Measurements from ENCODE around the gene NDUFS6. TPM values are rescaled to one million over a fixed set of nuclear protein-coding genes. Genes with fewer than 3 reads are reported as not detected.

NDUFS6 gene
- total RNA-seq, 3 donors from 2014 or later = 38.7 to 43.5 (median 39.3) TPM

- Histone ChIP-seq H3K4me3 (no peak overlapping the region), H3K4me1 (ENCODE audit: low read depth) (no peaks in the 10 kb centered on the region), H3K9me3 (no peaks in the 10 kb centered on the region), H3K36me3 (ENCODE audit: low read depth) (no peaks in the 10 kb centered on the region)
- TF ChIP-seq CTCF (IDR thresholded peaks at IDR 0.05) = no peak
- ATAC-seq (no peak), DNase-seq (no peak)
- intact Hi-C loops (cut with DNase I, micrococcal nuclease) = no loop called here
Measured at GRCh38 chr5:1767524-1768282, 33.5 kb upstream of the NDUFS6 start.

- intact Hi-C loops (cut with DNase I, micrococcal nuclease) = no loop called here
- H3K36me3 ChIP-seq (ENCODE audit: low read depth) = no peaks in the 10 kb centered on the region
- H3K9me3 ChIP-seq = no peaks in the 10 kb centered on the region
- no peak for TF ChIP-seq CTCF (IDR thresholded peaks at IDR 0.05)
- DNase-seq = no peak
- H3K4me3 ChIP-seq = no peak overlapping the region
- ATAC-seq = no peak
- no peaks in the 10 kb centered on the region for H3K4me1 ChIP-seq (ENCODE audit: low read depth)
Measured at GRCh38 chr5:1768283-1769000, 32.8 kb upstream of the NDUFS6 start.

- intact Hi-C loops (cut with DNase I, micrococcal nuclease) = no loop called here
- Histone ChIP-seq H3K4me3 (no peak overlapping the region), H3K4me1 (ENCODE audit: low read depth) (no peaks in the 10 kb centered on the region), H3K36me3 (ENCODE audit: low read depth) (no peaks in the 10 kb centered on the region), H3K9me3 (no peaks in the 10 kb centered on the region)
- TF ChIP-seq CTCF (IDR thresholded peaks at IDR 0.05) = no peak
- DNase-seq (no peak), ATAC-seq (no peak)
Measured at GRCh38 chr5:1769017-1769640, 32.1 kb upstream of the NDUFS6 start.

GRCh38 chr5:1769752-1770442 lies 31.3 kb upstream of the NDUFS6 start:
- Histone ChIP-seq H3K36me3 (ENCODE audit: low read depth) (no peaks in the 10 kb centered on the region), H3K4me3 (no peak overlapping the region), H3K9me3 (no peaks in the 10 kb centered on the region), H3K4me1 (ENCODE audit: low read depth) (no peaks in the 10 kb centered on the region)
- intact Hi-C loops (cut with DNase I, micrococcal nuclease) = no loop called here
- TF ChIP-seq CTCF (IDR thresholded peaks at IDR 0.05) = no peak
- DNase-seq (no peak), ATAC-seq (no peak)

GRCh38 chr5:1770443-1770802 lies 30.8 kb upstream of the NDUFS6 start:
- DNase-seq = no peak
- Histone ChIP-seq H3K4me1 (ENCODE audit: low read depth) (no peaks in the 10 kb centered on the region), H3K9me3 (no peaks in the 10 kb centered on the region), H3K36me3 (ENCODE audit: low read depth) (no peaks in the 10 kb centered on the region), H3K4me3 (no peak overlapping the region)
- ATAC-seq = no peak
- TF ChIP-seq CTCF (IDR thresholded peaks at IDR 0.05) = no peak
- intact Hi-C loops (cut with DNase I, micrococcal nuclease) = no loop called here
